Measurements from ENCODE around the gene CACNA1B.

Gene CACNA1B

GRCh38 chr9:138043411-138044345, 166.1 kb downstream of the CACNA1B start:
- TF ChIP-seq TCF12 (IDR thresholded peaks at IDR 0.05; ENCODE audit: low read depth) (no peak), NFIC (IDR thresholded peaks at IDR 0.05) (no peak), TEAD4 (IDR thresholded peaks at IDR 0.05) (no peak), RAD21 (IDR thresholded peaks at IDR 0.05; ENCODE audit: low read depth) (no peak), YY1 (IDR thresholded peaks at IDR 0.05; ENCODE audit: low read depth) (no peak), USF1 (IDR thresholded peaks at IDR 0.05) (no peak), EGR1 (IDR thresholded peaks at IDR 0.05) (no peak), ZBTB7A (IDR thresholded peaks at IDR 0.05; ENCODE audit: low read depth) (no peak), REST (IDR thresholded peaks at IDR 0.05; ENCODE audit: low read depth) (no peak), FOXM1 (IDR thresholded peaks at IDR 0.05; ENCODE audit: borderline replicate concordance, low read depth) (no peak), TAF1 (IDR thresholded peaks at IDR 0.05; ENCODE audit: low read depth) (no peak)

GRCh38 chr9:138044485-138045383, 167.2 kb downstream of the CACNA1B start:
- TF ChIP-seq NFIC (IDR thresholded peaks at IDR 0.05) (peak; percentile 44), TCF12 (IDR thresholded peaks at IDR 0.05; ENCODE audit: low read depth) (no peak)

DNA sequence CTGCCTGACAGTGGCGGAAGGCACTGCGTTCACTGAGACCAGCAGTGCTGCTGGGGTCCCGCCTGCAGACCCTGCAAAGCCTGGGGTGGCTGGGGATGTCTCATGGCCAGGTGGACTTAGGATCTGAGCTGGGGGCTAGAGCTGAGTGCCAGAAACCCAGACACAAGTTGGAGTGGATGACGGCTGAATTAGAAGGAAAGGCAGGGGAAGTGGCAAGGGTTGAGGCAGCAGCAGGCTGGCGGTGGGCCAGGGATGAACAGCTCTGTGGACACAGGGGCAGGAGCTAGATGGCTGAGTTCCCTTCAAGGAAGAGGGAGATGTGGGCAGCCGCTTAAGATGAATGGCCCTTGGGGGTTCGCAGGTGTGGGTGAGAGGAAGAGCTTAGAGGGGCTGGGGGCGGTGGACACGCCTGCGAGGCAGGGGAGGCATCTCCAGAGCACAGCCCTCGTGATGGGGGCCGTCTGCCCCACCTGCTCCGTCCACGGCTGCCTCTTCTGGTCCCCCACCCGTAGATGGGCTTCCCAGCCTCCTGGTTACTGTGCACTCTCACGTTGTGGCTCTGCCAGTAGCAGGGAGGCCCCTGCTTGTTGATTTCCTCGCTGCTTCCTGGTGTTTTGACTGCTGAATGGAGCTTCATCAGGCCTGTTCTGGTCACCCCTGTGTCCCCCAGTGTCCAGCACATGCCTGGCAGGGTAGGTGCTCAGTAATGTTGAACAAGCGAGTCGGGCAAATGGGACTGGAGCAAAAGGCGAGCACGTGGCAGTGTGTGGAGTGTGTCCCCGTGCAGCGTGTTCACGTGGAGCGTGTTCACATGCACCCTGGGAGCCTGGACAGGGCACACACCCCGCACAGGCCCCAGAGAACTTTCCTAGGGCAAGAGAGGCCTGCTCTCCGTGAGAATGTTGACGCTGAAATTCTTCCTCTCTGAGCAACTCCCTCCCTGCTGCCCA, 168.2 kb downstream of the CACNA1B start:
- TF ChIP-seq YY1 (IDR thresholded peaks at IDR 0.05; ENCODE audit: low read depth) (no peak), FOXM1 (IDR thresholded peaks at IDR 0.05; ENCODE audit: borderline replicate concordance, low read depth) (no peak), RAD21 (IDR thresholded peaks at IDR 0.05; ENCODE audit: low read depth) (no peak), MAX (IDR thresholded peaks at IDR 0.05) (no peak), NFIC (IDR thresholded peaks at IDR 0.05) (no peak)

- TF ChIP-seq USF1 (IDR thresholded peaks at IDR 0.05): no peak
- no peak for TF ChIP-seq ZBTB7A (IDR thresholded peaks at IDR 0.05; ENCODE audit: low read depth)
- TF ChIP-seq TAF1 (IDR thresholded peaks at IDR 0.05; ENCODE audit: low read depth): no peak
- TF ChIP-seq NFIC (IDR thresholded peaks at IDR 0.05): no peak
- TF ChIP-seq CEBPB (IDR thresholded peaks at IDR 0.05): no peak
- no peak for TF ChIP-seq FOXM1 (IDR thresholded peaks at IDR 0.05; ENCODE audit: borderline replicate concordance, low read depth)
- TF ChIP-seq MAX (IDR thresholded peaks at IDR 0.05): no peak
- no peak for TF ChIP-seq EP300 (IDR thresholded peaks at IDR 0.05; ENCODE audit: borderline replicate concordance)
- no peak for TF ChIP-seq CREB1 (IDR thresholded peaks at IDR 0.05; ENCODE audit: low read depth)
- no peak for TF ChIP-seq TEAD4 (IDR thresholded peaks at IDR 0.05)
Observed at GRCh38 chr9:138046641-138047301, 169.2 kb downstream of the CACNA1B start.

- TF ChIP-seq MAX (IDR thresholded peaks at IDR 0.05) (no peak), TCF12 (IDR thresholded peaks at IDR 0.05; ENCODE audit: low read depth) (no peak), TEAD4 (IDR thresholded peaks at IDR 0.05) (no peak), EGR1 (IDR thresholded peaks at IDR 0.05) (no peak), NFIC (IDR thresholded peaks at IDR 0.05) (no peak), RAD21 (IDR thresholded peaks at IDR 0.05; ENCODE audit: low read depth) (no peak), FOXM1 (IDR thresholded peaks at IDR 0.05; ENCODE audit: borderline replicate concordance, low read depth) (no peak), CEBPB (IDR thresholded peaks at IDR 0.05) (no peak), CREB1 (IDR thresholded peaks at IDR 0.05; ENCODE audit: low read depth) (no peak), TAF1 (IDR thresholded peaks at IDR 0.05; ENCODE audit: low read depth) (no peak), YY1 (IDR thresholded peaks at IDR 0.05; ENCODE audit: low read depth) (no peak), USF1 (IDR thresholded peaks at IDR 0.05) (no peak), ZBTB7A (IDR thresholded peaks at IDR 0.05; ENCODE audit: low read depth) (no peak), EP300 (IDR thresholded peaks at IDR 0.05; ENCODE audit: borderline replicate concordance) (no peak)
Observed at GRCh38 chr9:138047469-138048040, 170.0 kb downstream of the CACNA1B start.

All from Ishikawa (cell line).